GM12878 (cell line): ENCODE measurements around the gene POTEG. TPM values are rescaled to one million over a fixed set of nuclear protein-coding genes. Genes with fewer than 3 reads are reported as not detected.
"Not testable (repeated sequence)": the region's sequence is repeated elsewhere in the genome, so short reads cannot be mapped to it uniquely, and the experiment has no call there.

ENCODE experiments used
- ATAC-seq: fragments of 200-7000 bp; cut with Tn5 transposase; 3 replicates; pipeline ENCODE4 v1.9.1; 2020; ENCODE audit warnings: mild to moderate bottlenecking, moderate library complexity
- BruUV-seq: library from RNA; stranded (reverse); fragments of 400-500 nt; replicated peaks from 2 replicates; lab custom pipeline; 2021; lab: Mats Ljungman, UMichigan
- CTCF ChIA-PET: fragments of 300-600 bp; sonication (Branson Sonifier 250); formaldehyde crosslinking; extraction: SDS; loops from one replicate; lab custom pipeline; 2021; ENCODE audit warnings: inconsistent platforms; lab: Yijun Ruan, JAX
- POLR2A ChIA-PET: fragments of 350-600 bp; formaldehyde crosslinking; extraction: SDS; loops from one replicate; lab custom pipeline; 2021; ENCODE audit warnings: inconsistent platforms; lab: Charles Lee
- RAD21 ChIA-PET: fragments of 300-600 bp; sonication (Branson Sonifier 250); formaldehyde crosslinking; loops from one replicate; lab custom pipeline; 2023; ENCODE audit warnings: antibody characterized with exemption; ENCODE audit not compliant: unreplicated experiment; lab: Charles Lee
- SMC1A ChIA-PET: fragments of 300-600 bp; sonication (Branson Sonifier 250); formaldehyde crosslinking; loops from one replicate; lab custom pipeline; 2023; ENCODE audit not compliant: unreplicated experiment, uncharacterized antibody; lab: Charles Lee
- DNase-seq: peaks from one replicate; pipeline ENCODE4 v3.0.0-alpha.2; 2011; ENCODE audit warnings: low read depth, low spot score
- FAIRE-seq: peaks from 3 replicates; lab custom pipeline; 2011; peaks lifted over from hg19 to GRCh38; lab: Jason Lieb, UNC
- H2AFZ ChIP-seq: 2 replicates; pipeline ENCODE4 v1.6.0; 2011; ENCODE audit warnings: low read depth, low read length, control low read depth; ENCODE audit not compliant: control insufficient read depth
- H3K27ac ChIP-seq: 2 replicates; pipeline ENCODE4 v1.5.1; 2011; ENCODE audit warnings: control low read depth; ENCODE audit not compliant: control insufficient read depth, insufficient read depth
- H3K27me3 ChIP-seq, 2 experiments: replicated peaks in 1 of 2; 2 replicates each; pipeline versions ENCODE4 v1.6.0 to v1.6.1; 2011; ENCODE audit warnings: low read length in 1 of 2; ENCODE audit not compliant: control insufficient read depth in 2 of 2, insufficient read depth in 2 of 2
- H3K36me3 ChIP-seq, 2 experiments: 2 replicates each; pipeline ENCODE4 v1.5.1; 2011; ENCODE audit warnings: low read length in 1 of 2; ENCODE audit not compliant: control insufficient read depth in 2 of 2, insufficient read depth in 2 of 2
- H3K4me1 ChIP-seq: 2 replicates; pipeline ENCODE4 v1.6.1; 2011; ENCODE audit warnings: mild to moderate bottlenecking, low read length, moderate library complexity, mixed read lengths; ENCODE audit not compliant: control insufficient read depth, insufficient read depth
- H3K4me2 ChIP-seq: 2 replicates; pipeline ENCODE4 v1.6.0; 2011; ENCODE audit warnings: control low read depth; ENCODE audit not compliant: control insufficient read depth, insufficient read depth
- H3K4me3 ChIP-seq: fragments of 200-600 bp; sonication (generic); 2 replicates; pipeline ENCODE4 v1.5.1; 2016
- H3K79me2 ChIP-seq: 2 replicates; pipeline ENCODE4 v1.6.0; 2011; ENCODE audit warnings: low read length; ENCODE audit not compliant: control insufficient read depth, insufficient read depth
- H3K9ac ChIP-seq: 2 replicates; pipeline ENCODE4 v1.8.0; 2011; ENCODE audit warnings: low read length, control low read depth, mixed read lengths; ENCODE audit not compliant: control insufficient read depth, insufficient read depth
- H3K9me3 ChIP-seq: replicated peaks from 3 replicates; pipeline ENCODE4 v1.5.1; 2011; ENCODE audit warnings: mild to moderate bottlenecking, low read length; ENCODE audit not compliant: control insufficient read depth, insufficient read depth
- H4K20me1 ChIP-seq: 2 replicates; pipeline ENCODE4 v1.6.0; 2011; ENCODE audit not compliant: control insufficient read depth, insufficient read depth
- WGBS: methylation state at CpG from one replicate; pipeline ENCODE4 v1.1.6; 2016; ENCODE audit warnings: low lambda C conversion rate; ENCODE audit not compliant: insufficient replicate concordance, insufficient coverage; ENCODE audit errors: missing lambda C conversion rate; 5-methylcytosine and 5-hydroxymethylcytosine counted together
- in situ Hi-C: fragments of 300-500 bp; cut with MboI; formaldehyde crosslinking; loops from 9 replicates; pipeline ENCODE4 v1.14.3; 2018; ENCODE audit warnings: mixed read lengths
- intact Hi-C: fragments of 100-400 bp; cut with micrococcal nuclease; formaldehyde crosslinking; loops from one replicate; pipeline ENCODE4 v1.14.2; 2022; ENCODE audit not compliant: unreplicated experiment
- polyA plus RNA-seq, 11 experiments: library from polyadenylated mRNA; depleted of rRNA in 4 of 11; unstranded in 6 of 11; stranded (reverse) in 5 of 11; fragments of >200 nt; fragmentation: Nextera tagmentation in 4 of 11; fragmentation: Illumina TruSeq in 1 of 11; extraction: Ambion mirVana in 4 of 11; extraction: Trizol in 1 of 11; gene quantifications; 1 replicate in 1 of 11; 2 replicates in 10 of 11; pipeline versions ENCODE4 v1.2.1 to v1.2.3, GENCODE V29; 2011 to 2016; ENCODE audit warnings: inconsistent platforms in 2 of 11, missing spikeins in 2 of 11, low read depth in 1 of 11
- total RNA-seq, 4 experiments: library from RNA; depleted of rRNA in 3 of 4; stranded (reverse); fragments of >200 nt in 3 of 4; fragmentation: Illumina TruSeq in 1 of 4; extraction: Trizol in 1 of 4; gene quantifications; 2 replicates each; pipeline versions ENCODE4 v1.2.1 to v1.2.3, GENCODE V29; 2013 to 2021

POTEG gene
- total and polyA plus RNA-seq, 10 of the 15 experiments (the other 5 are each of a cell fraction or from before 2014, with no cell fraction given), result 0.06 to 2.2 (median 1.3) TPM; not detected in 4

GRCh38 chr14:19372813-19373500 is 61.2 kb downstream of the POTEG start:
- H3K79me2 ChIP-seq, H3K27ac ChIP-seq, H3K9ac ChIP-seq, in situ Hi-C loops, H3K4me1 ChIP-seq, FAIRE-seq, BruUV-seq, DNase-seq, H3K4me2 ChIP-seq, ATAC-seq, intact Hi-C loops, H3K9me3 ChIP-seq, SMC1A ChIA-PET, H3K27me3 ChIP-seq, H3K4me3 ChIP-seq, H4K20me1 ChIP-seq, H3K36me3 ChIP-seq, RAD21 ChIA-PET, H2AFZ ChIP-seq, POLR2A ChIA-PET, CTCF ChIA-PET: not testable (repeated sequence)
- 60% methylated on average over 43 of the region's 49 CpGs for WGBS

GRCh38 chr14:19371767-19372166 is 62.4 kb downstream of the POTEG start:
- WGBS, result 75% methylated on average over 7 of the region's 16 CpGs
- H3K27ac ChIP-seq, ATAC-seq, FAIRE-seq, POLR2A ChIA-PET, SMC1A ChIA-PET, RAD21 ChIA-PET, H3K4me2 ChIP-seq, H3K4me3 ChIP-seq, DNase-seq, H3K36me3 ChIP-seq, intact Hi-C loops, H3K4me1 ChIP-seq, H3K9me3 ChIP-seq, in situ Hi-C loops, H3K79me2 ChIP-seq, CTCF ChIA-PET, H3K27me3 ChIP-seq, BruUV-seq, H4K20me1 ChIP-seq, H3K9ac ChIP-seq, H2AFZ ChIP-seq: not testable (repeated sequence)

GRCh38 chr14:19362803-19363202 is 71.3 kb downstream of the POTEG start:
- H3K4me3 ChIP-seq, H3K36me3 ChIP-seq, H3K9me3 ChIP-seq, H3K27ac ChIP-seq, H3K4me2 ChIP-seq, H3K27me3 ChIP-seq, H3K9ac ChIP-seq, CTCF ChIA-PET, H3K79me2 ChIP-seq, POLR2A ChIA-PET, H2AFZ ChIP-seq, H3K4me1 ChIP-seq, in situ Hi-C loops, RAD21 ChIA-PET, H4K20me1 ChIP-seq, BruUV-seq, ATAC-seq, DNase-seq, SMC1A ChIA-PET, FAIRE-seq, intact Hi-C loops: not testable (repeated sequence)
- 100% methylated on average over 1 of the region's 16 CpGs for WGBS

- H3K36me3 ChIP-seq, H3K79me2 ChIP-seq, SMC1A ChIA-PET, H3K27ac ChIP-seq, intact Hi-C loops, DNase-seq, H3K4me2 ChIP-seq, RAD21 ChIA-PET, BruUV-seq, CTCF ChIA-PET, H3K27me3 ChIP-seq, in situ Hi-C loops, H2AFZ ChIP-seq, H3K4me3 ChIP-seq, H3K9me3 ChIP-seq, ATAC-seq, H4K20me1 ChIP-seq, POLR2A ChIA-PET, FAIRE-seq, H3K9ac ChIP-seq, H3K4me1 ChIP-seq: not testable (repeated sequence)
- 68% methylated on average over 8 of the region's 18 CpGs for WGBS
These were observed 71.8 kb downstream of the POTEG start for GRCh38 chr14:19362323-19362722.
